Liver (tissue), 9 donors: ENCODE measurements around the gene CHRD. TPM values are rescaled to one million over a fixed set of nuclear protein-coding genes. Genes with fewer than 3 reads are reported as not detected.

Experiments
- DNase-seq: peaks from one replicate; pipeline ENCODE4 v3.0.0-alpha.2; 2017; ENCODE audit warnings: low spot score
- H3K27ac ChIP-seq, 2 donors: one replicate each; pipeline ENCODE4 v1.7.0; 2013; ENCODE audit warnings: inconsistent platforms in 2 of 2, low read length in 2 of 2, control low read depth in 1 of 2, low read depth in 1 of 2, mild to moderate bottlenecking in 1 of 2
- H3K27me3 ChIP-seq, 4 donors: one replicate each; pipeline versions ENCODE4 v1.6.1 to v1.7.0; 2013; ENCODE audit warnings: low read length in 3 of 4, inconsistent platforms in 1 of 4, mild to moderate bottlenecking in 1 of 4, moderate library complexity in 1 of 4; ENCODE audit not compliant: control insufficient read depth in 4 of 4, insufficient read depth in 4 of 4
- H3K36me3 ChIP-seq, 4 donors: one replicate each; pipeline versions ENCODE4 v1.6.1 to v1.7.0; 2013; ENCODE audit warnings: low read length in 3 of 4, mild to moderate bottlenecking in 3 of 4, low read depth in 1 of 4, moderate library complexity in 1 of 4; ENCODE audit not compliant: control insufficient read depth in 4 of 4, insufficient read depth in 3 of 4
- H3K4me1 ChIP-seq, 4 donors: one replicate each; pipeline versions ENCODE4 v1.6.1 to v1.7.0; 2013; ENCODE audit warnings: low read length in 3 of 4, mild to moderate bottlenecking in 3 of 4, moderate library complexity in 1 of 4; ENCODE audit not compliant: control insufficient read depth in 4 of 4, insufficient read depth in 4 of 4
- H3K4me3 ChIP-seq, 3 donors: one replicate each; pipeline versions ENCODE4 v1.6.1 to v1.7.0; 2013; ENCODE audit warnings: low read length in 3 of 3, control low read depth in 1 of 3, low read depth in 1 of 3, mild to moderate bottlenecking in 1 of 3
- H3K9ac ChIP-seq, 2 donors: one replicate each; pipeline ENCODE4 v1.7.0; 2013; ENCODE audit warnings: low read length in 2 of 2, mild to moderate bottlenecking in 2 of 2, moderate library complexity in 2 of 2, control low read depth in 1 of 2, low read depth in 1 of 2
- H3K9me3 ChIP-seq, 4 donors: one replicate each; pipeline versions ENCODE4 v1.6.1 to v1.7.0; 2013; ENCODE audit warnings: low read length in 3 of 4; ENCODE audit not compliant: control insufficient read depth in 4 of 4
- ATF3 ChIP-seq: IDR thresholded peaks from 2 replicates; pipeline ENCODE4 v1.6.1; 2016; ENCODE audit warnings: antibody characterized with exemption
- CTCF ChIP-seq: fragments of 150-350 bp; IDR thresholded peaks from 2 replicates; pipeline ENCODE4 v1.5.1; 2017; ENCODE audit warnings: improper control_type of control experiment, low read depth, low read length; ENCODE audit not compliant: missing input control
- EGR1 ChIP-seq, 2 donors: IDR thresholded peaks; 2 replicates each; pipeline ENCODE4 v1.6.1; 2016 to 2018; ENCODE audit warnings: antibody characterized with exemption in 2 of 2, low read depth in 2 of 2
- FOXA1 ChIP-seq: IDR thresholded peaks from 2 replicates; pipeline ENCODE4 v1.6.1; 2016; ENCODE audit warnings: antibody characterized with exemption
- FOXA2 ChIP-seq: IDR thresholded peaks from 2 replicates; pipeline ENCODE4 v1.6.1; 2016; ENCODE audit warnings: antibody characterized with exemption
- GABPA ChIP-seq, 2 donors: IDR thresholded peaks in 1 of 2; conservative IDR thresholded peaks in 1 of 2; 2 replicates each; pipeline ENCODE4 v1.6.1; 2016; ENCODE audit warnings: antibody characterized with exemption in 2 of 2, mild to moderate bottlenecking in 1 of 2, moderate library complexity in 1 of 2
- HNF4A ChIP-seq, 2 donors: conservative IDR thresholded peaks; 2 replicates each; pipeline ENCODE4 v1.6.1; 2016; ENCODE audit warnings: antibody characterized with exemption in 2 of 2, mild to moderate bottlenecking in 2 of 2
- HNF4G ChIP-seq: IDR thresholded peaks from 2 replicates; pipeline ENCODE4 v1.6.1; 2016; ENCODE audit warnings: antibody characterized with exemption
- JUND ChIP-seq, 2 donors: IDR thresholded peaks; 2 replicates each; pipeline ENCODE4 v1.6.1; 2016; ENCODE audit warnings: antibody characterized with exemption in 2 of 2
- MAX ChIP-seq: IDR thresholded peaks from 2 replicates; pipeline ENCODE4 v1.6.1; 2016; ENCODE audit warnings: antibody characterized with exemption
- NR2F2 ChIP-seq: IDR thresholded peaks from 2 replicates; pipeline ENCODE4 v1.6.1; 2016; ENCODE audit warnings: antibody characterized with exemption
- RAD21 ChIP-seq, 2 donors: IDR thresholded peaks; 2 replicates each; pipeline ENCODE4 v1.6.1; 2016; ENCODE audit warnings: antibody characterized with exemption in 2 of 2, mild to moderate bottlenecking in 2 of 2
- REST ChIP-seq: IDR thresholded peaks from 2 replicates; pipeline ENCODE4 v1.6.1; 2016; ENCODE audit warnings: antibody characterized with exemption, mild to moderate bottlenecking
- RXRA ChIP-seq, 2 donors: IDR thresholded peaks; 2 replicates each; pipeline ENCODE4 v1.6.1; 2017 to 2018; ENCODE audit warnings: antibody characterized with exemption in 2 of 2, mild to moderate bottlenecking in 1 of 2
- SP1 ChIP-seq: IDR thresholded peaks from 2 replicates; pipeline ENCODE4 v1.6.1; 2018; ENCODE audit warnings: antibody characterized with exemption, mild to moderate bottlenecking
- TAF1 ChIP-seq: conservative IDR thresholded peaks from 2 replicates; pipeline ENCODE4 v1.6.1; 2016; ENCODE audit warnings: antibody characterized with exemption, mild to moderate bottlenecking
- YY1 ChIP-seq: IDR thresholded peaks from 2 replicates; pipeline ENCODE4 v1.6.1; 2016; ENCODE audit warnings: antibody characterized with exemption, mild to moderate bottlenecking
- ZBTB33 ChIP-seq: IDR thresholded peaks from 2 replicates; pipeline ENCODE4 v1.6.1; 2016; ENCODE audit warnings: antibody characterized with exemption
- WGBS: extraction: QIAGEN DNeasy Blood & Tissue Kit; methylation state at CpG from one replicate; pipeline ENCODE4 v1.1.7; 2013; 5-methylcytosine and 5-hydroxymethylcytosine counted together
- polyA plus RNA-seq, 2 donors: library from polyadenylated mRNA; stranded (reverse) in 1 of 2; unstranded in 1 of 2; fragments of 200-250 nt in 1 of 2; fragments of >200 nt in 1 of 2; fragmentation: Nextera tagmentation in 1 of 2; extraction: Ambion mirVana in 1 of 2; gene quantifications; one replicate each; pipeline versions ENCODE4 v1.2.1 to v1.2.3, GENCODE V29; 2013 to 2015
- total RNA-seq, 2 donors: library from RNA; depleted of rRNA; stranded (reverse); fragments of >200 nt; gene quantifications; one replicate each; pipeline ENCODE4 v1.2.3, GENCODE V29; 2014
- donor health status: healthy.
- donor health status: healthy.
- donor health status: healthy.
- donor health status: healthy.
- donor health status: healthy.

CHRD gene
- total and polyA plus RNA-seq, 4 donors = 9.2 to 66.4 (median 34.9) TPM

GRCh38 chr3:184344579-184345316, 35.1 kb upstream of the CHRD start (continued):
- TF ChIP-seq REST = no peak
- no peak for TF ChIP-seq TAF1
- no peak for TF ChIP-seq MAX
- no peak for TF ChIP-seq ZBTB33

GRCh38 chr3:184345317-184346144, 34.3 kb upstream of the CHRD start:
- H3K27ac ChIP-seq = no peak overlapping the region
- no peak for TF ChIP-seq TAF1
- no peak for TF ChIP-seq FOXA1
- TF ChIP-seq EGR1 (IDR thresholded peaks at IDR 0.05; ENCODE audit: low read depth in 2 of 2) = no peak
- no peak for TF ChIP-seq REST
- peak; percentile 26 for TF ChIP-seq SP1
- no peak for TF ChIP-seq NR2F2
- TF ChIP-seq YY1 = no peak
- no peak for TF ChIP-seq MAX
- no peak for TF ChIP-seq ZBTB33
- no peak for TF ChIP-seq GABPA (IDR thresholded peaks at IDR 0.05 in 1 of 2, conservative IDR thresholded peaks at IDR 0.05 in 1 of 2)
- TF ChIP-seq CTCF = peak; percentile 52
- no peak for TF ChIP-seq JUND (IDR thresholded peaks at IDR 0.05)
- no peak for TF ChIP-seq HNF4G
- TF ChIP-seq FOXA2 = no peak
- peak; percentile 69 to 79 for TF ChIP-seq RAD21 (IDR thresholded peaks at IDR 0.05)
- no peak for TF ChIP-seq HNF4A (conservative IDR thresholded peaks at IDR 0.05)
- TF ChIP-seq RXRA (IDR thresholded peaks at IDR 0.05) = peak; percentile 10 to 27
- no peak for TF ChIP-seq ATF3
- 52% methylated on average over 14 of the region's 14 CpGs for WGBS
- no peak overlapping the region for H3K9ac ChIP-seq
- H3K4me1 ChIP-seq = no peaks in the 10 kb centered on the region
- H3K27me3 ChIP-seq = no peaks in the 10 kb centered on the region
- no peak overlapping the region for H3K4me3 ChIP-seq
- H3K9me3 ChIP-seq = no peaks in the 10 kb centered on the region
- peak; percentile 68 for DNase-seq
- H3K36me3 ChIP-seq = peaks cover 2 to 18% (median 5%) of the 10 kb centered on the region in 4 donors
